NCI-H774 (cell line): ENCODE measurements around the gene C12orf57.

Experiments used
- DNase-seq: peaks from one replicate; lab custom pipeline; 2025; lab: John Stamatoyannopoulos, UW

Gene C12orf57

DNA sequence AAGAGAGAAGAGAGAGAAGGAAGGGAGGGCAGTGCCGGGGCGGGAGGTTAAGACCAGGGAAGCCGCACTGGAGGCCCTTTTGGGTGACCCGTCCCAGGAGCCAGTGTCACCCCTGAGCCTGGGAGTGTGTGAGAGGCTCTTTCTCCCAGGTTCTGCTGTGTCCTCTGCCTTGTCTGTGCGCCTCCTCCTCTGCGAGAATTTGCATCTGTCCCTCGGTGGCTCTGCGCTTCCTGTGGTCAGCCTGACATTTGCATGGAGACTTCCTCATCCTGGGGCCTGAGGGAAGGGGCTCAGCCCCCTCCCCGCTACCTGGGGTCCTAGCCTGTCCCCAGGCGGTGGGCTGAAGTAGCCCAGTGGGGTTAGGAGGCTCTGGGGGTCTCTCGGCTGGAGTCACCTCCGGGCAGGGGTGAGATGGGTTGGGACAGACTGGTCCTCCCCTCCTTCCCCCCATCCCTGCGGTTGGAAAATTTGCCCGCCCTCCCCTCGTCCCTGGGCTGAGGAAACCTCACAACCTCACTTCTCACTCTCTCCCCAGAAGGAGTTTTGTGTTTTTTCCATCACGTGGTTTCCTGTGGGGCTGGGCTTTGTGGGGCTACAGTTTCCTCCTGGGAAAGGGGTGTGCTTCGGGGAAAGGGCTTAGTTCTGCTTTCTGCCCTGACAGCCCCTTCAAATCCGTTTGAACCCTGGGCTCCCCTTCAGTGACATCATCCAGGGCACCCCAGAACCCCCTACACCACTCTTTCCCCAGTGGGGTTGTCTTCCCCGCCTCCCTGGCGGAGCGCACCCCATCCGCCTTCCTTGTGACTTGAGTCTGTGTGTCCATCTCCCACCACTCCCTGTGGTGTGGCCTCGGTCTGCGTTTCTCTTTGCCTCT lies 9.9 kb downstream of the C12orf57 start:
- no peak for DNase-seq

DNA sequence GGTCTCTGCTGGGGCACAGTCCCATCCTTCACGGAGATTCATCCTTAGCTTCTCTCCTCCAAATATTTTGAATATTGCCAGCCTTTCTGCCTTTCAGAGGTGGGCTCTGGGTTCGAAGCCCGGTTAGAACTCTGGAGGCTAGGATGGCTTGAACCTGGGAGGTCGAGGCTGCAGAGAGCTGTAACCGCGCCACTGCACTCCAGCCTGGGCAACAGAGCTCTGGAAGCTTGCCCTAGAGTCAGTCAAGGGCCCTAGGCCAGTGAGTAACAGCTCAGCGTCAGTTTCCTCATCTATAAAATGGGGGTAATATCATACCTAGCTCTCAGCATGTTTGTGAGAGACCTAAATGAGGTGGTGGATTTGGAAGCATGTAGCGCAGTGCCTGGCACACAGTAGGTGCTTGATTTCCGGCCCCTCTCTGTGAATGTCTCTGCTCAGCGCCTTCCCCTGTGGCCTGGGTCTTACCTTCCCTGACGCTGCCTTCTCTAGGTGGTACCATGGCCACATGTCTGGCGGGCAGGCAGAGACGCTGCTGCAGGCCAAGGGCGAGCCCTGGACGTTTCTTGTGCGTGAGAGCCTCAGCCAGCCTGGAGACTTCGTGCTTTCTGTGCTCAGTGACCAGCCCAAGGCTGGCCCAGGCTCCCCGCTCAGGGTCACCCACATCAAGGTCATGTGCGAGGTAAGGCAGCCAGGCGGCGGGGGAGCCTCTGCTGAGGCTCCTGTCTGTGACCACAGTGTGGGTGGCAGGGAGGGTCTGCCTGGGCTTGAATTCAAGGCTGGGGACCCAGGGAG lies 10.7 kb downstream of the C12orf57 start:
- no peak for DNase-seq

DNA sequence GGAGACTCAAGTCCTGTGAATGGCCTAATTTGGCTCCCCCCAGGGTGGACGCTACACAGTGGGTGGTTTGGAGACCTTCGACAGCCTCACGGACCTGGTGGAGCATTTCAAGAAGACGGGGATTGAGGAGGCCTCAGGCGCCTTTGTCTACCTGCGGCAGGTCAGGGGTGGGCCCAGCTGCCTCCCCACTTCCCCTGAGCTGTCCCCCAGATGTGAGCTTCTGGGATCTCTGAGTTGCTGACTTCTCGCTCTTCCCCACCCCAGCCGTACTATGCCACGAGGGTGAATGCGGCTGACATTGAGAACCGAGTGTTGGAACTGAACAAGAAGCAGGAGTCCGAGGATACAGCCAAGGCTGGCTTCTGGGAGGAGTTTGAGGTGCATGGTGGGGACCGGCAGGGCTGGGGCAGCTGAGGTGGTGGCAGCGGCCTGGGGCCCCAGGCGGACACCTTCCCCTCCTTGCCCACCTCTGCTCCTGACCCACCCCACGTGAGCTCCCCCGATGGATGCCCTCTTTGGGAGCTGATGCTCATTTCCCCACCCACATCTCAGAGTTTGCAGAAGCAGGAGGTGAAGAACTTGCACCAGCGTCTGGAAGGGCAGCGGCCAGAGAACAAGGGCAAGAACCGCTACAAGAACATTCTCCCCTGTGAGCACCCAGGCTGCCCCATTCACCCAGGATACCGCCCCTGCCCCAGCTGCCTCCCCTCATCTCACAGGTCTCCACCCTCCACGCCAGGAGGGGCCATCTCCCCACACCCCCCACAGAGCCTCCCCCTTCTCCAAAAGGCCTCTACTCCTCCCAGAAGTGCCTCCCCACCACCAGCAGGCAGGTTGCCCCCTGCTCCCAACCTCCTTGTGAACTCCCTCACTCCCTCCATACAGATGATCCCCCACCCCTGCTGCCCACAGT lies 11.5 kb downstream of the C12orf57 start:
- DNase-seq, result no peak

DNA sequence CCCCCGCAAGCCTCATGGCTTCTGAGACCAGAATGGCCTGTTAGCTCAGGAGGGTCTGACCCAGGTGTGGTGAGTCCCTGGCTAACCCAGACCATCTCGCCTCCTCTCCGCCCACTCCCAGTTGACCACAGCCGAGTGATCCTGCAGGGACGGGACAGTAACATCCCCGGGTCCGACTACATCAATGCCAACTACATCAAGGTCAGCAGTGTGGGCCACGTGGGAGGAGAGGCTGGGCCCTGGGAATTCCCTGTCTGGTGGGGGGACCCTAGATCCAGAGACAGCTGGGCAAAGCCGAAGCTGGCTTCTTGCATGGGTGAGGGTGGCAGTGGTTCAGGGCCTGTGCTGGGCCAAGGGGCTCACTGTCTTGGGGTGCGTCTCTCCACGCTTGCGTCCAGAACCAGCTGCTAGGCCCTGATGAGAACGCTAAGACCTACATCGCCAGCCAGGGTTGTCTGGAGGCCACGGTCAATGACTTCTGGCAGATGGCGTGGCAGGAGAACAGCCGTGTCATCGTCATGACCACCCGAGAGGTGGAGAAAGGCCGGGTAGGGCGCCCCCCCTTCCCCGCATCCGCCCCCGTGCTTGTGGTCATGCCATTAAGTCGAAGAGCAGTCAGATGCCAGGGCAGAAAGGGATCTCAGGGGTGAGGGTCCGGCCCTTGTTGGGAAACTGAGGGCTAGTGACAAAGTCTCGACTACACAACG lies 12.4 kb downstream of the C12orf57 start:
- no peak for DNase-seq

DNA sequence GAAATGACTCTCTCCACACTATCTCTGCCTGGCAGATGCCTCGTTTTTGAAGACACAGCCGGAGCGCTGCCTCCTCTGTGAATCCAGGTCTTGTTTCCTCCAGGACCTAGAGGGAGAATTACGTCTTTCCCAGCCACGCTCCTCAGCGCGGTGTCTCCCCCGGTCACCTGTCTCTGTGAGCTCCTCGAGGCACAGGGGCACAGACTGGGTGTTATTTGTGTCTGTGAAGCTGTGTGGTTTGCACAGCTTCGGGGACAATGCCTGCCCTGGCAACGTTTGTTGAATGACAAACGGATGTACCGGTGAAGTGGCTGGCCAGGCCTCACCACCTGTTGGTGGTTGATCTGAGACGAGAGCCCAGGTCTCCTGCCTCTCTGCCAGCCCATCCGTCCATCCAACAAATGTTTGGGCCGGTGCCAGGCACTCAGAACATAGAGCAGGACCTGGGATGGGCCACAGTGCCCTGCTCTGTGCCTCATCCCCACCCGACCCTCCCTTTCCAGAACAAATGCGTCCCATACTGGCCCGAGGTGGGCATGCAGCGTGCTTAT lies 13.4 kb downstream of the C12orf57 start:
- no peak for DNase-seq

DNA sequence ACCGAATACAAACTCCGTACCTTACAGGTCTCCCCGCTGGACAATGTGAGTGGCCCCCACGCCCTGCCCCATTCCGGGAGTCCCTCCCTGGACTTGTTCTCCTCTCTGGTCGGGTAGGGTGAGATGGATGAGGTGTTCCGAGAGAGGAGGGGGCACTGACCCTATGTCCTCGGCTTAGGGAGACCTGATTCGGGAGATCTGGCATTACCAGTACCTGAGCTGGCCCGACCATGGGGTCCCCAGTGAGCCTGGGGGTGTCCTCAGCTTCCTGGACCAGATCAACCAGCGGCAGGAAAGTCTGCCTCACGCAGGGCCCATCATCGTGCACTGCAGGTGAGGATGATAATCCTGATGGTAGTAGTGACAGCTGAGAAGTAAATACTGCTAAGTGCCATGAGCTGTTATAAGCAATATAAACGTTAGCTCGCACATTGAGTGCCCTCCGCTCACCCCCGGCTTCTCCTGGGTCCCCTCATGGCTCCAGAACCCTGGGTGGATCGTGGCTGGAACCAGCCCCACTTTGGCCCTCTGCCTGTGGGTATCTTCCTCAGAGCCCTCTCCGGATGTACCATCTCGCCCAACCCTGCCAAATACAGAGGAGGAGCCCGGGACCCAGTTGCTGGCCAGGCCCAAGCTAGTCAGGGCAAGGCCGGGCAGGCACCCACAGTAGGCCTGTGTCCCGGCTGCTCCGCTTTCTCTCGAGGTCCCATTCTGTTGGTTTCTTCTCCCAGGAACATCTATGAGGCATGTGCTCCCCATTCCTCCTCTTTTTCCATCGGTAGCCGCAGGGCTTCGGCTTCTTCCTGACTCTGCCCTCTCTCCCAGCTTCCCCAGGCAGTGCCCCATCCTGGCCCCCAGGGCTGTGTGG lies 14.2 kb downstream of the C12orf57 start:
- DNase-seq, result no peak

DNA sequence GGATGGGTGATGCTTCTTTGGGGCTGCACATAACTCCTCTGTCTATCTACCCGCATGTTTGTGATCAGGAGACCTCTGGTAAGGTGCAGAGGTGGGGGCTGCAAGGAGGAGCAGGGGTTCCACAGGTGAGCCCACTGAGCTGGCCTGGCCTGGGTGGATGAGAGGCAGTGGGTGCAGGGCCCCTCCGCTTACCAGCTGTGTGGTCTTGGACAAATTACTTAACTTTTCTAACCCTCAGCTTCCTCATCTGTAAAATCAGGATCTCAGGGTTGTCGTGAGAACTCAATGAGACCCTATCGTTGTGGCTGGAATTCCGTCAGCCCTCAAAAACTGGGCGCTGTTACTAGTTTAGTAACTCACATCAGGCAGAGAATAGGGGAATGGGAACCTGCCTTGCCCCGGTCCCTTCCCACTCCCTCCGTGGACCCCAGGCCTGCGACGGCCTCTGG lies 14.8 kb downstream of the C12orf57 start:
- DNase-seq, result no peak

DNA sequence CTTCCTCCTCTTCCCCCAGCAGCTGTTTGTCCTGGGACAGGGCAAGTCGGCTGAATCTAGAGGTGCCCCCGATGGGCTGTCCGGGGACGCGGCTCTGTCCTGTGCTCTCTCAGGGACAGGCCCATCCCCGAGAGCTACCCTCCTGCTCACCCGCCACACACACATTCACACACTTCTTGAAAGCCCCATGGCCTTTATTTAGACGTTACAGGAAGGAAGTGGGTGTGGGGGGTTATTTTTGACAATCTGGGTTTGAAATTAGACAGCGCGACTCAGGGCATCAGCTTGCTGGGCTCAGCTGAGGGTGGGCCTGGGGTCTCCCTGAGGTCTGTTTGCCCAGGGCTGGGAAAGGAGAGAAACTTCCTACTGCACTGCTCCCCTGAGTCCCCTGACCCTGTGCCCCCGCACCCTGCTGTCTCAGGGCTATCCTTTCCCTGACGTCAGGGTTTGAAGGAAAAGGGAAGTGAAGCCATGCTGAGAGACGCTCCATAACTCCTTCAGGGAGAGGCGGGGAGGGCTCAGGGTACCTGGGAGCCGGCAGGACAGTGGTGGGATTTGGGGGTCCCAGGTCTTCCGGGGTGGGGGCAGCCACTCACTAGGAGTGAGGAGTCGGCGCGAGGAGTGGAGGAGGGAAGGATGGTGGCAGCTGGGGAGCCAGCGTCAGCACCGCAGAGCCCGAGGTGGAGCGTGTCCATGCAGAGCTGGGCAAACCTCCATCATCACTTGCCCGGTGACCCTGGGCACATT lies 15.4 kb downstream of the C12orf57 start:
- DNase-seq, result no peak

DNA sequence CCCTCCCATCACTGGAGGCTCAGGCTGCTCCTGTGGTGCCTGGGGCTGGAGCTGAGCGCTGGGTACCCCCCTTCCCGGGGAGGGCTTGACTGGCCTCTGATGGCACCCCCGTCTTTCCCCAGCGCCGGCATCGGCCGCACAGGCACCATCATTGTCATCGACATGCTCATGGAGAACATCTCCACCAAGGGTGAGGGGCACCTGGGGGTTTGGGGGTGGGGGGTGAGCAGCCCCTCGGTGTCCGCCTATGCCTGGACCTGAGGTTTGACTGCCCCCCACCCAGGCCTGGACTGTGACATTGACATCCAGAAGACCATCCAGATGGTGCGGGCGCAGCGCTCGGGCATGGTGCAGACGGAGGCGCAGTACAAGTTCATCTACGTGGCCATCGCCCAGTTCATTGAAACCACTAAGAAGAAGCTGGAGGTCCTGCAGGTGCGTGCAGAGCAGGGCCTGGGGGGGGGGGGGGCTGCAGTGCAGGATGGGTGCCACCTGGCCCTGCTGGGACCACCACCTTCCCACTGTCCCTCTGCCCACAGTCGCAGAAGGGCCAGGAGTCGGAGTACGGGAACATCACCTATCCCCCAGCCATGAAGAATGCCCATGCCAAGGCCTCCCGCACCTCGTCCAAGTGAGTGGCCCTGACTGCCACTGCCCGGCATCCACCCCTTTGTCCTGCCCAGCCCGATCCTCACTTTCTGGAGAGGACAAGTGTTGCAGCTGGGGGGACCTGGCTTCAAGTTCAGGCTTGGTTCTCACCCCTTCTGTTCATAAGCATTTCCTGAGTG lies 16.2 kb downstream of the C12orf57 start:
- no peak for DNase-seq

DNA sequence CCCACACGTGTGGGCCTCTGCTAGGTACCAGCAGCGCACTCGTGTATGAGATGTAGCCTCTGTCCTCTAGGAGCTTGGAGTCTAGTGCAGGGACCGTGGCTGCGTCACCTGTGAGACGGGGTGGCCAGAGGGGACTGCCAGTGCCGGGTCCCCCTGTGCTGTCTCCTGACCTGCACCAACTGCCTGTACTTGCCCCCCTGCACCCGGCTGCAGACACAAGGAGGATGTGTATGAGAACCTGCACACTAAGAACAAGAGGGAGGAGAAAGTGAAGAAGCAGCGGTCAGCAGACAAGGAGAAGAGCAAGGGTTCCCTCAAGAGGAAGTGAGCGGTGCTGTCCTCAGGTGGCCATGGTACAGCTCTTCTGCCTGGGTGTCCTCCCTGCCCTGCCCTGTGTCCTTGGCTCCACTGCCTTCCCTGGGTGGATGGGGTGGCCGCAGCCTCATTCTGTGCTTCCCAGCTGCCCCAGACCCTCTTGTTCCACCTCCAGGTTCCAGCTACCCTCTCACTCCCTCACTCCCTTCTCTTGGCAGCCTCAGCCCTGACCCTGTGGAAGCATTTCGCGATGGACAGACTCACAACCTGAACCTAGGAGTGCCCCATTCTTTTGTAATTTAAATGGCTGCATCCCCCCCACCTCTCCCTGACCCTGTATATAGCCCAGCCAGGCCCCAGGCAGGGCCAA lies 16.9 kb downstream of the C12orf57 start:
- DNase-seq, result no peak

DNA sequence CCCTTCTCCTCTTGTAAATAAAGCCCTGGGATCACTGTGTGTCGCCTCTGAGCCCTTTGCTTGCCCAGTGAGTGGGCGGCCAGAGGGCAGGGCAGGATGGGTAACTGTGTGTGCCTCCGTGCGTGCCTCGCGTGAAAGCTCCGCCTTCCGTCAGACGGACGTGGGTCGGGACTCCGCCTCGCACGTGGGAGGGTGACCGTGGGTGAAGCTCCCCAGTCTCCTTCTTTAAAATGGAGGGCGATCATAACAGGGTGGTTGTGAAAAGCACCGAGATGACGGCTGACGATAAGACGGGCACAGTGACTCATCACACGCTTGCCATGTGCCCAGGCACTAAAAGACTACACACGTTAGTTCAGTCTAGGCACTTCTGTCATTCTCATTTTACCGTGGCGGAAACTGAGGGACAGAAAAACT lies 17.5 kb downstream of the C12orf57 start:
- DNase-seq, result no peak

DNA sequence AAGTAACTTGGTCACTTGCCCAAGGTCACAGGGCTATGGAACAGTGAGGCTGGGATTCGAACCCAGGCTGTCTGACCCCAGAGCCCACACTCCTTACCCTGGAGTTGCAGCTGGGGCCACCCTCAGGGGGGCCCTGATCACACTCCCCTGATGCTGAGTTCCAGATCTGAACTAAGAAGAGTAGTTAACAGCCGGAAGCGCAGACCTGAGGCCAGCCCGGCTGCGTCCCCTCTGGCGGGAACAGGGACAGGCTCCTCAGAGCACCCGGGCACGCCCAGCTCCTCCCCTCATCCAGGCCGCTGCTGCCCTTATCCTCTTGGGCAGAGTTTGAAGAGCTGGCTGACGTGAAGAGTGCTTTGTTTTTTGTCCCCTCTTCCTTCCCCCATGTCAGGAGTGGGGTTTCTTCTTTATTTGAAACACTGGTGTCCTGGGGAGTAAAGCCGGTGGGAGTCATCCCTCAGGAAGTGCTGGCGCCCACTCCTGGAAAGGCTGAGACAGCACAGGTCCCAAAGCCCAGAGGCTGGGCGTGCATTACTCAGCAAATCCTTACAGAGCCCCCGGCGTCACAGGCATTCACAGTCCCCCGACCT lies 18.0 kb downstream of the C12orf57 start:
- peak; percentile 88 for DNase-seq

DNA sequence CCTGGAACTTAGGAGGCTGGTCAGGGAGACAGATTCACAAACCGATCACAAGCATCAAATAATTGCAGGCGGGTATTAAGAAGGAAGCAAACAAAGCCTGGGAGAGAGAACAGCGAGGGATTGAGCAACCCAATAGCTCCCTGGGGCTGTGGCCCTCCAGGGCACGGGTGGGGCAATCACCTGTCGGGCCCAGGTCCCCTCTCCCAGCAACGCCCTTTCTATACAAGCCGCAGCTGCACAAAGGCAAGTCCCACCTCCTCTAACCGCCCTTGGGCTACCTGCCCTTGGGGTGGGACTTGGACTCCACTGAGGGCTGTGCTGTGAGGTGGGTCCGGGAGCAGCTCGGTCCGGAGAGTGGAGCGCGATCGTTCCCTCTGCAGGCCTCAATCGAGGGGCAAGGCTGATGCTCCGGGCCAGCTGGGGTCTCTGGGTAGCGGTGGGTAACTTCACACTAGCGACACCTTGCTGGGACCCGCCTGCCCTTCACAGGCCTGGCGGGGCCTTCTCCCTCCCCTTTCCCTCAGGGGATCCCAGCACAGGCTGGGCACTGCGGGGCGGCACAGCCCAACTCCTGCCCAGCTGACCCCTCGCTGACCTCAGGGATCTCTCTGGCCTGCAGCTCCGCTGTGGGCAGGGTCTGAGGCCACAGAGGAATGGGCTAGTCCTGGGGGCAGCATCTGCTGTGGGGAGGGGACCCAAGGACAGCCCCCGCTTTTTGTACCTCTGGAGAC lies 18.6 kb downstream of the C12orf57 start:
- peak; percentile 85 for DNase-seq

DNA sequence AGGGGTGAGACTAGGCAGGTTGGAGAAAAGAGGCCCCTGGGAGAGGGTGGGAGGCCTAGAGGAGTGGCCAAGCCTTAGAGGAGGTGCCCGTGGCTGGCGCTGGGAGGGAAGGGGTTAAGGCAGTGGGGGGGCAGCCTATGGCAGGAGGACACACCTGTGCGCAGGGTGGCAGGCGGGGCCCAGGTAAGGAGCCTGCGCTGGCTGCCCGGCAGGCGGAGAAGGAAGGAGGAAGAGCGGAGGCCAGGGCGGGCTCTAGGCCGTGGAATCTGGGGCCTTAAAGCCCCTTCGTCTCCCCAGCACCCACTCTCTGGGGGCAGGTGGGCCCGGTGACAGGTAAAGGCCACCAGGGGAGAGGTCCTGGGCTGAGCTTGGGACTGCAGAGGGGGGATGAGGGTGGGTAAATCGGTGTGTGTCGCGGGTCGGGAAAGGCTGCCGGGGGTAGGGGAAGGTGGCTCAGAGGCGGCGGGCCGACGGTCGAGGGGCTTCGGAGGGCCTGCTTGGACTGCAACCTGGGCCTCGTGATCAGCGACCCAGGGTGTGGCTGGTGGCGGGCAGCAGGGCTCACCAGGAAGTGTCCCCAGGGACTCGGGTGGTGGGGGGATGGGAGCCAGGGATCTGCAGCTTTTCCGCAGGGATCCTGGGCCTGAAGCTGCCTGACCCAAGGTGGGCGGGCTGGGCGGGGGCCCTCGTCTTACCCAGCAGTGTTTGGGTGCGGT lies 19.4 kb downstream of the C12orf57 start:
- DNase-seq, result peak; percentile 94

DNA sequence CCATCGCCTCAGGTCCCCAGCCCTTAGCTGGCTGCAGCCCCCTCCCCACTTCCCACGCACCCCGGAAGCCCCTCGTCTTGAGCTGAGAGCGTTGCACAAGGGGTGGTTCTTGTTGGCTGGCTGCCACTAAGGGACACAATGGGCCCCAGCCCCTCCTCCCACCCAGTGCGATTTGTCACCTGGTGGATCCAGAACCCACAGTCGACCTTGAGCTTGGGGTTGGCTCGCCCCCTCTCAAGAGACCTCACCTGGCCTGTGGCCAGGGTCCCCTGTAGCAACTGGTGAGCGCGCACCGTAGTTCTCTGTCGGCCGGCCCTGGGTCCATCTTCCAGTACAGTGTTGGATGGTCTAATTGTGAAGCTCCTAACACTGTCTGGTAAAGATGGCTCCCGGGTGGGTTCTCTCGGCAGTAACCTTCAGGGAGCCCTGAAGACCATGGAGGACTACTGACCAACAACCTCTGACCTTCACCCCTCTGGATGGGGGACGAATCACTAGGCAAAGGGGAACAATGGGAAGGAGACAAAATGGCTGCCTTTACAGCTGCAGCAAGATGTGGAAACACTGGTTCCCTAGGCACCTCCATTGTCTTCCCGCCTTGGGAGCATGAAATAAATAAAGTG lies 20.1 kb downstream of the C12orf57 start:
- peak; percentile 38 for DNase-seq

DNA sequence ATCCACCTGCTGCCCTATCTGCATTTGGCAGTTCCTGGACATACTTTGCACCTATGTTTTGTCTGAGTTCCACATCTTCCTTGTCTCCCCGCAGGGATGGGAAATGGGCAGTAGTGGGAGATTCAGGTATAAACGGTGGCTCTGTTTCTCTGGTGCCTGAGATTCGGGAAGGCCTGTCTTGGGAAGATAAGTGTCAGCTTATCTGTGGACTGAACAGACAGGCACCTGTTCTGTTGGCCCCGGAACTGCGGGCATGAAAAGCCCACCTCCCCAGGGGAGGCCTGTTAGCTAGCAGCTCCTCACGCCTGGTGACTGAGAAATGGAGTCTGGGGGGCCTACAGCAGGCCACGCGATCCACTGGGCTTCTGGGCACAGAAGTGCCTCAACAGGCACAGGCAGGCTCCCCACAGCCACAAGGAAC lies 20.8 kb downstream of the C12orf57 start:
- DNase-seq, result no peak
